NCI-H2171 (cell line): Measurements from ENCODE around the gene IFI27L1.
"Not testable (repeated sequence)": the region's sequence is repeated elsewhere in the genome, so short reads cannot be mapped to it uniquely, and the experiment has no call there.

ENCODE experiments used
- DNase-seq: peaks from one replicate; lab custom pipeline; 2025; lab: John Stamatoyannopoulos, UW

Gene IFI27L1

GRCh38 chr14:94048691-94049624 is 32.2 kb upstream of the IFI27L1 start:
- DNase-seq: no peak

- DNase-seq: no peak
Measured at GRCh38 chr14:94049625-94050023, 31.5 kb upstream of the IFI27L1 start.

- DNase-seq: no peak
Measured at GRCh38 chr14:94050231-94050880, 30.8 kb upstream of the IFI27L1 start.

- no peak for DNase-seq
Measured at GRCh38 chr14:94051115-94051514, 30.0 kb upstream of the IFI27L1 start.

- no peak for DNase-seq
Measured at GRCh38 chr14:94051779-94052178, 29.3 kb upstream of the IFI27L1 start.

- DNase-seq: no peak
Measured at GRCh38 chr14:94052199-94052598, 28.9 kb upstream of the IFI27L1 start.

GRCh38 chr14:94052662-94053061 is 28.4 kb upstream of the IFI27L1 start:
- DNase-seq: no peak

- no peak for DNase-seq
Measured at GRCh38 chr14:94054401-94054800, 26.7 kb upstream of the IFI27L1 start.

GRCh38 chr14:94054936-94055335 is 26.2 kb upstream of the IFI27L1 start:
- DNase-seq: no peak

- DNase-seq: no peak
Measured at GRCh38 chr14:94056579-94057308, 24.4 kb upstream of the IFI27L1 start.

- no peak for DNase-seq
Measured at GRCh38 chr14:94058128-94058673, 22.9 kb upstream of the IFI27L1 start.

- DNase-seq: no peak
Measured at GRCh38 chr14:94058674-94059138, 22.4 kb upstream of the IFI27L1 start.

- DNase-seq: no peak
Measured at GRCh38 chr14:94059998-94060397, 21.1 kb upstream of the IFI27L1 start.

GRCh38 chr14:94062344-94062940 is 18.7 kb upstream of the IFI27L1 start:
- no peak for DNase-seq

GRCh38 chr14:94066089-94066676 is 14.9 kb upstream of the IFI27L1 start:
- no peak for DNase-seq

GRCh38 chr14:94072076-94072475 is 9.0 kb upstream of the IFI27L1 start:
- not testable (repeated sequence) for DNase-seq

- DNase-seq: no peak
Measured at GRCh38 chr14:94074534-94074933, 6.6 kb upstream of the IFI27L1 start.

GRCh38 chr14:94075008-94075407 is 6.1 kb upstream of the IFI27L1 start:
- DNase-seq: no peak

GRCh38 chr14:94077111-94077821 is 3.8 kb upstream of the IFI27L1 start:
- DNase-seq: no peak

- no peak for DNase-seq
Measured at GRCh38 chr14:94077823-94078222, 3.3 kb upstream of the IFI27L1 start.
